CD14-positive monocyte (primary cell): ENCODE data around the gene PHGDH. TPM values are rescaled to one million over a fixed set of nuclear protein-coding genes. Genes with fewer than 3 reads are reported as not detected.

Experiments
- DNase-seq, 3 donors: peaks; one replicate each; pipeline ENCODE4 v3.0.0-alpha.2; 2011 to 2022
- H2AFZ ChIP-seq: 2 replicates; pipeline ENCODE4 v1.6.0; 2012; ENCODE audit warnings: mild to moderate bottlenecking, low read depth, low read length, inconsistent platforms; ENCODE audit not compliant: insufficient read depth, poor library complexity, severe bottlenecking
- H3K27ac ChIP-seq, 2 donors: 1 replicate in 1 of 2; 2 replicates in 1 of 2; pipeline ENCODE4 v1.5.1; 2012 to 2013; ENCODE audit warnings: low read length in 2 of 2, control low read depth in 1 of 2, inconsistent platforms in 1 of 2, low read depth in 1 of 2, mild to moderate bottlenecking in 1 of 2
- H3K27me3 ChIP-seq, 2 donors: one replicate each; pipeline versions ENCODE4 v1.6.0 to v1.6.1; 2011 to 2013; ENCODE audit warnings: low read length in 2 of 2; ENCODE audit not compliant: control insufficient read depth in 2 of 2, insufficient read depth in 2 of 2
- H3K36me3 ChIP-seq, 2 donors: replicated peaks in 1 of 2; 1 replicate in 1 of 2; 2 replicates in 1 of 2; pipeline versions ENCODE4 v1.5.1 to v1.6.1; 2012 to 2013; ENCODE audit warnings: low read length in 2 of 2, control low read depth in 1 of 2, inconsistent platforms in 1 of 2, mild to moderate bottlenecking in 1 of 2; ENCODE audit not compliant: insufficient read depth in 2 of 2, control insufficient read depth in 1 of 2
- H3K4me1 ChIP-seq, 2 donors: 1 replicate in 1 of 2; 2 replicates in 1 of 2; pipeline versions ENCODE4 v1.5.1 to v1.6.1; 2012 to 2013; ENCODE audit warnings: low read length in 2 of 2, control low read depth in 1 of 2, inconsistent platforms in 1 of 2, mild to moderate bottlenecking in 1 of 2, moderate library complexity in 1 of 2; ENCODE audit not compliant: insufficient read depth in 2 of 2, control insufficient read depth in 1 of 2
- H3K4me2 ChIP-seq: replicated peaks from 2 replicates; pipeline ENCODE3; 2012; ENCODE audit warnings: low read length, moderate library complexity, mild to moderate bottlenecking; ENCODE audit not compliant: poor library complexity, severe bottlenecking; ENCODE audit errors: extremely low read depth
- H3K4me3 ChIP-seq, 3 experiments: fragments of 200-600 bp in 1 of 3; sonication (generic) in 1 of 3; replicated peaks in 1 of 3; 1 replicate in 2 of 3; 2 replicates in 1 of 3; pipeline ENCODE4 v1.5.1; 2011 to 2013; ENCODE audit warnings: low read length in 3 of 3, mild to moderate bottlenecking in 3 of 3, control low read depth in 2 of 3, low read depth in 2 of 3, inconsistent platforms in 1 of 3, moderate library complexity in 1 of 3
- H3K79me2 ChIP-seq: 2 replicates; pipeline ENCODE4 v1.6.0; 2012; ENCODE audit warnings: mild to moderate bottlenecking, control low read depth, inconsistent platforms, low read length, moderate library complexity; ENCODE audit not compliant: insufficient read depth
- H3K9ac ChIP-seq: 2 replicates; pipeline ENCODE4 v1.6.0; 2017; ENCODE audit warnings: low read length, mild to moderate bottlenecking; ENCODE audit not compliant: insufficient read depth, poor library complexity, severe bottlenecking
- H3K9me3 ChIP-seq, 2 donors: replicated peaks in 1 of 2; 1 replicate in 1 of 2; 2 replicates in 1 of 2; pipeline versions ENCODE4 v1.5.1 to v1.6.1; 2012 to 2013; ENCODE audit warnings: low read length in 2 of 2, control low read depth in 1 of 2; ENCODE audit not compliant: control insufficient read depth in 1 of 2, insufficient read depth in 1 of 2
- H4K20me1 ChIP-seq: 2 replicates; pipeline ENCODE4 v1.6.0; 2012; ENCODE audit warnings: mild to moderate bottlenecking, low read length, control low read depth, moderate library complexity; ENCODE audit not compliant: insufficient read depth
- H3K27ac Mint-ChIP-seq, 7 donors: one replicate each; pipeline ENCODE4 v1.8.0; 2020; ENCODE audit warnings: mild to moderate bottlenecking in 7 of 7, mixed read lengths in 7 of 7, moderate library complexity in 6 of 7, inconsistent platforms in 2 of 7
- H3K27me3 Mint-ChIP-seq, 3 donors: one replicate each; pipeline ENCODE4 v1.8.0; 2021 to 2022; ENCODE audit warnings: low read depth in 3 of 3, mild to moderate bottlenecking in 3 of 3, mixed read lengths in 3 of 3, moderate library complexity in 3 of 3, inconsistent platforms in 1 of 3
- H3K36me3 Mint-ChIP-seq, 2 donors: one replicate each; pipeline ENCODE4 v1.8.0; 2020; ENCODE audit warnings: mixed read lengths in 2 of 2, inconsistent platforms in 1 of 2, mild to moderate bottlenecking in 1 of 2
- H3K4me1 Mint-ChIP-seq: one replicate; pipeline ENCODE4 v1.8.0; 2020; ENCODE audit warnings: mild to moderate bottlenecking, mixed read lengths
- H3K4me3 Mint-ChIP-seq, 2 donors: one replicate each; pipeline ENCODE4 v1.8.0; 2020; ENCODE audit warnings: mild to moderate bottlenecking in 2 of 2, mixed read lengths in 2 of 2, moderate library complexity in 1 of 2
- H3K9me3 Mint-ChIP-seq, 7 donors: one replicate each; pipeline ENCODE4 v1.8.0; 2020 to 2022; ENCODE audit warnings: mixed read lengths in 7 of 7, mild to moderate bottlenecking in 6 of 7, moderate library complexity in 6 of 7, inconsistent platforms in 2 of 7
- CTCF ChIP-seq: fragments of 200-600 bp; IDR thresholded peaks from one replicate; pipeline ENCODE4 v1.8.0; 2022; ENCODE audit warnings: antibody characterized with exemption, mild to moderate bottlenecking
- WGBS: methylation state at CpG from one replicate; pipeline ENCODE4 v1.1.5; 2013; ENCODE audit warnings: missing lambda C conversion rate; ENCODE audit not compliant: insufficient coverage; 5-methylcytosine and 5-hydroxymethylcytosine counted together
- intact Hi-C, 2 donors: fragments of 100-400 bp; cut with micrococcal nuclease; formaldehyde crosslinking; loops; one replicate each; pipeline versions ENCODE4 v1.15.0 to v1.15.1; 2023
- polyA plus RNA-seq, 3 donors: library from polyadenylated mRNA; depleted of rRNA in 1 of 3; unstranded in 2 of 3; stranded (reverse) in 1 of 3; fragments of 300-500 nt in 2 of 3; fragments of >200 nt in 1 of 3; fragmentation: Illumina TruSeq in 2 of 3; gene quantifications; 1 replicate in 2 of 3; 2 replicates in 1 of 3; pipeline ENCODE4 v1.2.3, GENCODE V29; 2012 to 2021

PHGDH gene
- polyA plus RNA-seq, 3 donors = 0.09 to 0.44 (median 0.20) TPM

DNA sequence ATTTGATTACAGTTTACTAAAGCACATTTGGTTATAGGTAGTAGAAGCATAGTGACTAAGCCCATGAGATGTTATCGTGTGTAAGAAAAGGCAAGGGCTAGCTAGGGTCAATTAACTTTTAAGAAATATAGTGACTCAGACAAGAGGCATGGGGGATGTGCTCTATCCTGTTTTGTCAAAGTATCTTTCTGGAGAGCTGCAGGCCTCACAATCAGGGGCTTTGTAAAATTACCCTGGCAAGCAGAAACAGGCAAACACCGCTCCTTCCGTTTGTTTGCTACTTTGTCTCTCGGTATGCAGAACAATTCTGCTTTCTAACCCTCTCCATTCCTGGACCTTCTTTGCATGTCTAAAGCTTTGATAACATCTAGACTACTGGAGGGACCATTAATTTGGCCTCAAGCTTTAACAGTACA, 37.6 kb upstream of the PHGDH start:
- no peaks in the 10 kb centered on the region for H3K27me3 ChIP-seq
- peaks cover 13% of the 10 kb centered on the region for H3K4me1 Mint-ChIP-seq
- no peaks in the 10 kb centered on the region for H4K20me1 ChIP-seq
- no peaks in the 10 kb centered on the region for H3K79me2 ChIP-seq
- H3K4me1 ChIP-seq = peaks cover 7 to 9% of the 10 kb centered on the region in 2 donors
- TF ChIP-seq CTCF = no peak
- intact Hi-C loops = loop anchor here in 1 of 2 donors (10.0 kb wide), 1 partner anchor 129 kb away; no protein-coding TSS in a partner anchor
- no peak overlapping the region for H3K27ac ChIP-seq
- no peak overlapping the region for H3K4me3 ChIP-seq
- H2AFZ ChIP-seq = no peak overlapping the region
- H3K4me3 Mint-ChIP-seq = no peak overlapping the region
- H3K27me3 Mint-ChIP-seq = peaks cover 2 to 17% (median 4%) of the 10 kb centered on the region in 3 donors
- H3K4me2 ChIP-seq = no peak overlapping the region
- H3K9me3 Mint-ChIP-seq = no peaks in the 10 kb centered on the region
- DNase-seq = no peak
- 83% methylated on average over 3 of the region's 4 CpGs for WGBS
- H3K9me3 ChIP-seq = no peaks in the 10 kb centered on the region
- H3K9ac ChIP-seq = no peak overlapping the region
- no peaks in the 10 kb centered on the region for H3K36me3 Mint-ChIP-seq
- no peak overlapping the region for H3K27ac Mint-ChIP-seq
- no peaks in the 10 kb centered on the region for H3K36me3 ChIP-seq

DNA sequence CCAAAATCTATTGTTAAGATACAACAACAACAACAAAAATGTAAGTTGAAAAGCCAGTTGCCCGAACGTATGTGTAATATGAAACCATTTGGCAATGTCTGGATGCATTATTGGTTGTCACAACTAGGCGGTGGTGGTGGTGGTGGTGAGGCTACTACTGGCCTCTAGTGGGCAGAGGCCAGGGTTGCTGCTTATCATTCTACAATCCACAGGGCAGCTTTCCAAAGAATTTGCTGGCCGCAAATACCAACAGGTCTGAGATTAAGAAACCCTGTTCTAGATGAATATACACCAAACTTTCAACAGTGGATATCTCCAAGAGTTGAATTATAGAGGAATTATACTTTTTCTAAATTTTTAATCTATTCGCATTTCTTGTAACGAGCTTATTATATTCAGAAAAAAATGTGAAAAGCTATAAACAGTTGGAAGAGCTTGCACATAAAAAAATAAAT, 36.9 kb upstream of the PHGDH start:
- no peaks in the 10 kb centered on the region for H3K36me3 Mint-ChIP-seq
- Histone ChIP-seq H3K36me3 (no peaks in the 10 kb centered on the region), H4K20me1 (no peaks in the 10 kb centered on the region), H3K27ac (no peak overlapping the region), H3K27me3 (no peaks in the 10 kb centered on the region), H3K4me2 (peak overlapping the region; percentile 77), H2AFZ (peak overlapping the region; percentile 65), H3K4me1 (peaks cover 7 to 9% of the 10 kb centered on the region in 2 donors), H3K79me2 (no peaks in the 10 kb centered on the region), H3K9me3 (no peaks in the 10 kb centered on the region), H3K4me3 (peak overlapping the region in 1 of 3 experiments; percentile 70), H3K9ac (no peak overlapping the region)
- peak in 2 of 3 donors; percentile 67 to 75 for DNase-seq
- peak overlapping the region in 1 of 2 donors; percentile 89 for H3K4me3 Mint-ChIP-seq
- peaks cover 13% of the 10 kb centered on the region for H3K4me1 Mint-ChIP-seq
- peaks cover 1 to 15% (median 4%) of the 10 kb centered on the region in 3 donors for H3K27me3 Mint-ChIP-seq
- WGBS = 80% methylated on average over 1 of the region's 6 CpGs
- no peak overlapping the region for H3K27ac Mint-ChIP-seq
- no peaks in the 10 kb centered on the region for H3K9me3 Mint-ChIP-seq
- peak; percentile 66 for TF ChIP-seq CTCF
- intact Hi-C loops = loop anchor here (1.0 to 10.0 kb wide), 2 partner anchors 62 to 130 kb away; no protein-coding TSS in a partner anchor
